ENCODE measurements around the gene PROZ. TPM values are rescaled to one million over a fixed set of nuclear protein-coding genes. Genes with fewer than 3 reads are reported as not detected.

The PROZ gene
- total RNA-seq, 1 donor from 2014 or later: not detected

DNA sequence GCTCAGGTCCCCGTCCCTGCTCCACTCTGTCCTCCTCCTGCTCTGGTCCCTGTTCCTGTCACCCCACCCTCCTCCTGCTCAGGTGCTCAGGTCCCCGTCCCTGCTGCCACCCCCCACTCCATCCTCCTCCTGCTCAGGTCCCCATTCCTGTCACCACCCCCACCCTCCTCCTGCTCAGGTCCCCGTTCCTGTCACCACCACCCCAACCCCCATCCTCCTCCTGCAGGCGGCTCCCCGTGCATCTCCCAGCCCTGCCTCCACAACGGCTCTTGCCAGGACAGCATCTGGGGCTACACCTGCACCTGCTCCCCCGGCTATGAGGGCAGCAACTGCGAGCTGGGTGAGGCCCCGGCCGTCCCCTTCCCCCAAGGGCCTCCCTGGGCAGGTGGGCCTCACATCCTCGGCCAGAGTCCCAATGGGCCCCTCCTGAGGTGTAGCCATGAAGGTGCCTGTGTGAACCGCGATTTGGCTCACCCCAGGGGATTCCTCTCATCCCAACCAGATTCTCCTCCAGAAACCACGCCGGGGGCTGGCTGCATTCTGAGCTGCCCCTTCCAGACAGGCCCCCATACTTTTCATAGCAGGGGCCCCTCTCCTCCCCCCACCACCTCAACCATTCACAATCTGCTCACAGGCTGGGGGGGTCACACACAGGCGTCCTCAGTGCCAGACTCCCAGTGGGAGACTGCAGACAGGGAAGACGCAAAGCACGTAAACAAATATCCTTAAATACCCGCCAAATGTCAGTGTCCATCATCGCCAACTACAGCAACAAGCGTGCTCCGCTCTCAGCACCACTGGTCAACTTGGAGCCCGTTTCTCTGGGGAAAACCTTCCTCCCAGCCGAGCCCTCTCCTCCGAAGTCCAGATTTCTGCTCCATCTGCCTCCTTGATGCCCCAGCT is 4.6 kb downstream of the PROZ start:
- Histone ChIP-seq H4K20me1 (ENCODE audit: insufficient read depth, low read length) (no peaks in the 10 kb centered on the region), H3K4me3 (ENCODE audit: insufficient read depth, low read depth, low read length) (no peak overlapping the region), H3K9me3 (ENCODE audit: insufficient read depth, low read depth, low read length) (no peaks in the 10 kb centered on the region), H3K4me1 (ENCODE audit: insufficient read depth, low read length) (no peaks in the 10 kb centered on the region), H3K79me2 (ENCODE audit: insufficient read depth, low read length) (no peaks in the 10 kb centered on the region), H3K4me2 (ENCODE audit: low read length) (no peak overlapping the region), H3K27me3 (ENCODE audit: insufficient read depth, low read length) (no peaks in the 10 kb centered on the region), H3K9ac (ENCODE audit: low read length) (no peak overlapping the region), H2AFZ (ENCODE audit: low read depth, low read length) (no peak overlapping the region), H3K27ac (ENCODE audit: low read depth, low read length) (no peak overlapping the region), H3K36me3 (ENCODE audit: insufficient read depth, low read length) (peaks cover 4% of the 10 kb centered on the region)
- H3K4me1 Mint-ChIP-seq (ENCODE audit: low read depth, unreplicated experiment): no peaks in the 10 kb centered on the region
- no peak overlapping the region for H3K4me3 Mint-ChIP-seq (ENCODE audit: unreplicated experiment)
- peaks cover 2% of the 10 kb centered on the region for H3K36me3 Mint-ChIP-seq (ENCODE audit: low read depth, unreplicated experiment)
- TF ChIP-seq, protein P1, sequence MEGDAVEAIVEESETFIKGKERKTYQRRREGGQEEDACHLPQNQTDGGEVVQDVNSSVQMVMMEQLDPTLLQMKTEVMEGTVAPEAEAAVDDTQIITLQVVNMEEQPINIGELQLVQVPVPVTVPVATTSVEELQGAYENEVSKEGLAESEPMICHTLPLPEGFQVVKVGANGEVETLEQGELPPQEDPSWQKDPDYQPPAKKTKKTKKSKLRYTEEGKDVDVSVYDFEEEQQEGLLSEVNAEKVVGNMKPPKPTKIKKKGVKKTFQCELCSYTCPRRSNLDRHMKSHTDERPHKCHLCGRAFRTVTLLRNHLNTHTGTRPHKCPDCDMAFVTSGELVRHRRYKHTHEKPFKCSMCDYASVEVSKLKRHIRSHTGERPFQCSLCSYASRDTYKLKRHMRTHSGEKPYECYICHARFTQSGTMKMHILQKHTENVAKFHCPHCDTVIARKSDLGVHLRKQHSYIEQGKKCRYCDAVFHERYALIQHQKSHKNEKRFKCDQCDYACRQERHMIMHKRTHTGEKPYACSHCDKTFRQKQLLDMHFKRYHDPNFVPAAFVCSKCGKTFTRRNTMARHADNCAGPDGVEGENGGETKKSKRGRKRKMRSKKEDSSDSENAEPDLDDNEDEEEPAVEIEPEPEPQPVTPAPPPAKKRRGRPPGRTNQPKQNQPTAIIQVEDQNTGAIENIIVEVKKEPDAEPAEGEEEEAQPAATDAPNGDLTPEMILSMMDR (IDR thresholded peaks at IDR 0.05; ENCODE audit: insufficient read depth, low read depth, low read length): no peak
- TF ChIP-seq EZH2 (IDR thresholded peaks at IDR 0.05; ENCODE audit: insufficient read depth, low read length): no peak
- FAIRE-seq (no peak), DNase-seq (ENCODE audit: low read depth) (no peak)
- H3K9me3 Mint-ChIP-seq (ENCODE audit: unreplicated experiment): no peaks in the 10 kb centered on the region
- peaks cover 18% of the 10 kb centered on the region for H3K27me3 Mint-ChIP-seq (ENCODE audit: low read depth, unreplicated experiment)
- peak overlapping the region; percentile 20 for H3K27ac Mint-ChIP-seq (ENCODE audit: unreplicated experiment)

DNA sequence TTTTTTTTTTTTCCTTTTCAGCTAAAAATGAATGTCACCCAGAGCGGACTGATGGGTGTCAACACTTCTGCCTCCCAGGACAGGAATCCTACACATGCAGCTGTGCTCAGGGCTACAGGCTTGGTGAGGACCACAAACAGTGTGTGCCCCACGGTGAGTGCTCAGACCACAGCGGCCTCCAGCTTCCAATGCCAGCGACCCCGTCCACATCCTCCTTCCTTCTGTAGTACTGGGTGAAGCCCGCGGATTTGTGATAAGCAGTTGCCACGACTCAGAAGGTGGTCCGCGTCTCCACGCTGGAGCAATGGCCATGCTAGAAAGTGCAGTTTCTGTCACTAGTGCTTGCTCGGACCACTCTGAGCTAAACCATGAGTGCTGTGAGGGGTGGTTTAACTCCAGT is 6.0 kb downstream of the PROZ start:
- no peak overlapping the region for H3K4me3 ChIP-seq (ENCODE audit: insufficient read depth, low read depth, low read length)
- FAIRE-seq (no peak), DNase-seq (ENCODE audit: low read depth) (no peak)
- H3K9me3 ChIP-seq (ENCODE audit: insufficient read depth, low read depth, low read length): no peaks in the 10 kb centered on the region
- no peaks in the 10 kb centered on the region for H3K4me1 ChIP-seq (ENCODE audit: insufficient read depth, low read length)
- H3K4me1 Mint-ChIP-seq (ENCODE audit: low read depth, unreplicated experiment): no peaks in the 10 kb centered on the region
- TF ChIP-seq, protein P1 (IDR thresholded peaks at IDR 0.05; ENCODE audit: insufficient read depth, low read depth, low read length): no peak
- TF ChIP-seq EZH2 (IDR thresholded peaks at IDR 0.05; ENCODE audit: insufficient read depth, low read length): no peak
- H3K4me2 ChIP-seq (ENCODE audit: low read length): no peak overlapping the region
- no peak overlapping the region for H3K27ac ChIP-seq (ENCODE audit: low read depth, low read length)
- H4K20me1 ChIP-seq (ENCODE audit: insufficient read depth, low read length): no peaks in the 10 kb centered on the region
- no peaks in the 10 kb centered on the region for H3K79me2 ChIP-seq (ENCODE audit: insufficient read depth, low read length)
- no peak overlapping the region for H3K4me3 Mint-ChIP-seq (ENCODE audit: unreplicated experiment)
- H3K36me3 ChIP-seq (ENCODE audit: insufficient read depth, low read length): peaks cover 5% of the 10 kb centered on the region
- H2AFZ ChIP-seq (ENCODE audit: low read depth, low read length): no peak overlapping the region
- H3K27ac Mint-ChIP-seq (ENCODE audit: unreplicated experiment): peak overlapping the region; percentile 73
- peaks cover 2% of the 10 kb centered on the region for H3K9me3 Mint-ChIP-seq (ENCODE audit: unreplicated experiment)
- no peak overlapping the region for H3K9ac ChIP-seq (ENCODE audit: low read length)
- H3K27me3 ChIP-seq (ENCODE audit: insufficient read depth, low read length): no peaks in the 10 kb centered on the region
- peaks cover 10% of the 10 kb centered on the region for H3K36me3 Mint-ChIP-seq (ENCODE audit: low read depth, unreplicated experiment)
- peaks cover 18% of the 10 kb centered on the region for H3K27me3 Mint-ChIP-seq (ENCODE audit: low read depth, unreplicated experiment)

DNA sequence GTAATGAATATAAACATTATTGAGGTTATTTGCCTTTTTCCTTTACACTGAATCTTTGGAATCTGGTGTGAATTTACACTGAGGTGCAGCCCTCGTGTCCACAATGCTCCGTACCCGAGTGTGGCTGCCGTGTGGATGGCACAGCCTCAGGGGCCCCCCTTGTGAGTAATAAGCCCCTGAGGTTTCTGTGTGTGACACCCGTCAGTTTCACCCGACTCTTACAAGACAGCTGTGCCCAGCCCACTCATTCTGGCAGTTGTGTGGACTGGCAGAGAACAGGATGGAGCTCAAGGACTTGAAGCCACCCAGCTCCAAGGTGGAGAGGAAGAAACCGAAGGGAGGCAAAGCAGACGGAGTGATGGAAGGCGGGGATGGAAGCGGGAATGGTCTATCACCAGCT is 7.8 kb downstream of the PROZ start:
- Mint-ChIP-seq H3K27ac (ENCODE audit: unreplicated experiment) (peak overlapping the region; percentile 72), H3K36me3 (ENCODE audit: low read depth, unreplicated experiment) (peaks cover 10% of the 10 kb centered on the region), H3K4me3 (ENCODE audit: unreplicated experiment) (no peak overlapping the region), H3K4me1 (ENCODE audit: low read depth, unreplicated experiment) (peaks cover 3% of the 10 kb centered on the region), H3K9me3 (ENCODE audit: unreplicated experiment) (peaks cover 2% of the 10 kb centered on the region), H3K27me3 (ENCODE audit: low read depth, unreplicated experiment) (peaks cover 9% of the 10 kb centered on the region)
- Histone ChIP-seq H4K20me1 (ENCODE audit: insufficient read depth, low read length) (no peaks in the 10 kb centered on the region), H3K4me2 (ENCODE audit: low read length) (no peak overlapping the region), H3K36me3 (ENCODE audit: insufficient read depth, low read length) (peaks cover 5% of the 10 kb centered on the region), H2AFZ (ENCODE audit: low read depth, low read length) (no peak overlapping the region), H3K9ac (ENCODE audit: low read length) (no peak overlapping the region), H3K4me3 (ENCODE audit: insufficient read depth, low read depth, low read length) (no peak overlapping the region), H3K27ac (ENCODE audit: low read depth, low read length) (no peak overlapping the region), H3K4me1 (ENCODE audit: insufficient read depth, low read length) (no peaks in the 10 kb centered on the region), H3K9me3 (ENCODE audit: insufficient read depth, low read depth, low read length) (no peaks in the 10 kb centered on the region), H3K79me2 (ENCODE audit: insufficient read depth, low read length) (no peaks in the 10 kb centered on the region), H3K27me3 (ENCODE audit: insufficient read depth, low read length) (no peaks in the 10 kb centered on the region)
- FAIRE-seq: no peak
- TF ChIP-seq EZH2 (IDR thresholded peaks at IDR 0.05; ENCODE audit: insufficient read depth, low read length): no peak
- TF ChIP-seq, protein P1 (IDR thresholded peaks at IDR 0.05; ENCODE audit: insufficient read depth, low read depth, low read length): no peak
- DNase-seq (ENCODE audit: low read depth): no peak

Measured in astrocyte (in vitro differentiated cells and primary cell).